GM12801 (cell line): ENCODE data around the gene ST8SIA2.

Experiments used
- CTCF ChIP-seq: IDR thresholded peaks from one replicate; pipeline ENCODE4 v1.5.1; 2011; ENCODE audit warnings: control low read depth; ENCODE audit not compliant: insufficient read length; ENCODE audit errors: extremely low read depth

Gene ST8SIA2

GRCh38 chr15:92385096-92385495, 8.6 kb upstream of the ST8SIA2 start:
- no peak for TF ChIP-seq CTCF

GRCh38 chr15:92391640-92392039, 2.0 kb upstream of the ST8SIA2 start:
- TF ChIP-seq CTCF: no peak

- TF ChIP-seq CTCF: no peak
Measured at GRCh38 chr15:92392462-92392861, 1.2 kb upstream of the ST8SIA2 start.

GRCh38 chr15:92393980-92394308, 263 bp downstream of the ST8SIA2 start:
- TF ChIP-seq CTCF: no peak

- no peak for TF ChIP-seq CTCF
Measured at GRCh38 chr15:92394309-92395097, 822 bp downstream of the ST8SIA2 start.

GRCh38 chr15:92395098-92395635, 1.5 kb downstream of the ST8SIA2 start:
- TF ChIP-seq CTCF: no peak

GRCh38 chr15:92399271-92399950, 5.7 kb downstream of the ST8SIA2 start:
- no peak for TF ChIP-seq CTCF
